Medulla oblongata (tissue), 1 donor: ENCODE results near the gene CDC42BPA.
"Not testable (repeated sequence)": the region's sequence is repeated elsewhere in the genome, so short reads cannot be mapped to it uniquely, and the experiment has no call there.

Experiments
- DNase-seq: peaks from one replicate; pipeline ENCODE4 v3.0.0-alpha.2; 2015; ENCODE audit errors: extremely low spot score

The CDC42BPA gene

DNA sequence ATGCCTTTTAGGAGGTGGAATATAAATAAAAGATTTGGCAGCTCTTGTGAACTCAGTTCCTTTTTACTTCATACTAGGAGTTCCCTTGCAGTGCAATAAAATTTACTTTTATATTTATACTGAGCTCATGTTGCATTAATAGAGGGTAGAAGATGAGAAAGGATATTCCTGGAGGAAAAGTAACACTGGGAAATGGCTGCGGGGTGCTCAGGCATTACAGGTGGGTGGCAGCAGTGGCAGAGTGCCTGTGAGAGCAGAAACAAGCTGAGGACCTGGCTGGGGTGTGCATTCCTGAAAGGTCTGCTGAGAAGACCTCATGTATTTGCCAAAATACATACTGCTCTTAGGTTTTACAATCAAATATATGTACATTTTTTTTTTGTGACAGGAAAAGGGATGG, 251.3 kb downstream of the CDC42BPA start:
- no peak for DNase-seq

DNA sequence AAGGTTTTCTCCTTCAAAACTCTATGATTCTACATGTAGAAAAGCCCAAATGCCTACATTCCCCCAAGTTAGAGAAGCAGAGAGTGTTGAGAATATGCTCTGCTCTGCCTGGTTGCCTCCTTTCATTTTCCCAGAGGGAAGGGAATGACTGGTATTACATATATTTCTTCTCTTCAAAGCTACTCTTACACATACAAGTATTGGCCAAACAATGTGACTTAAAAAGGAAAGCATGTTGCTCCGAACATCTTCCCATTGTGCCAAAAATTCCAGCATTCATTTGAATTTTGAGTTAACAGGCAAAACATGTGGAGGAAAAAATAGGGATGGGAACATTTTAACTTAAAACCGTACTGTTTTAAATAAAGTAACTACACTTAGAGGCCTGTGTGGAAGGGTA, 253.0 kb downstream of the CDC42BPA start:
- no peak for DNase-seq

- no peak for DNase-seq
Measured at GRCh38 chr1:227062306-227062705, 256.0 kb downstream of the CDC42BPA start.

GRCh38 chr1:227059076-227059475, 259.2 kb downstream of the CDC42BPA start:
- DNase-seq = no peak

- DNase-seq = no peak
Measured at GRCh38 chr1:227058321-227058751, 260.0 kb downstream of the CDC42BPA start.

DNA sequence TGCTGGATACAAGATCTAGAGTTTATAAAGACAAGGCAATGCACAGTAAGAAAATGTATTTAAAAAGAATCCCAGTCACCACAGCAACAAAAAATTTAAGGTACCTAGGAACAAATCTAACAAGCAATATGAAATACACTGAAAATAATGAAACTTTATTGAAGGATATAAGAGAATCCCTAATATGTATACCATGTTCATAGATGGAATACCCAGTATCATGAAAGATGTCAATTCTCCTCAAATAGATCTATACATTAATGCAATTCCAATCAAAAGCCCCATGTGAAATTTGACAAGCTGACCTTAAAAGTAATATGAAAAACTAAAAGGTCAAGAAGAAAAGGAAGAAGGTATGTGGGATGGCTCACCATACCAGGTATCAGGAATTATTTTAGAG, 269.0 kb downstream of the CDC42BPA start:
- DNase-seq = no peak

- DNase-seq = no peak
Measured at GRCh38 chr1:227043755-227044154, 274.5 kb downstream of the CDC42BPA start.

GRCh38 chr1:227042292-227042691, 276.0 kb downstream of the CDC42BPA start:
- DNase-seq = no peak

DNA sequence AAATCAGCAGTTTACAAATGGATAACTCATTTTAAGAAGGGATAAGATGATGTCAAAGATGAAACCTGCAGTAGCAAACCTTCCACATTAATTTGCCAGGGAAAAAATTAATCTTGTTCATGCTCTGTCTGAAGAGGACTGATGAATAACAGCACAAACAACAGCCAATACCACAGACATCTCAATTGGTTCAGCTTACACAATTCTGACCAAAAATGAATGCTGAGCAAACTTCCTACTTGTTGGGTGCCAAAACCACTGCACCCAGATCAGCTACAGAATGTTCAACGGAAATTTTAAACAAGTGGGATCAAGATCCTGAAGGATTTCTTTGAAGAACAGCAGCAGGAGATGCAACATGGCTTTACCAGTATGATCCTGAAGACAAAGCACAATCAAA, 279.9 kb downstream of the CDC42BPA start:
- DNase-seq = no peak

DNA sequence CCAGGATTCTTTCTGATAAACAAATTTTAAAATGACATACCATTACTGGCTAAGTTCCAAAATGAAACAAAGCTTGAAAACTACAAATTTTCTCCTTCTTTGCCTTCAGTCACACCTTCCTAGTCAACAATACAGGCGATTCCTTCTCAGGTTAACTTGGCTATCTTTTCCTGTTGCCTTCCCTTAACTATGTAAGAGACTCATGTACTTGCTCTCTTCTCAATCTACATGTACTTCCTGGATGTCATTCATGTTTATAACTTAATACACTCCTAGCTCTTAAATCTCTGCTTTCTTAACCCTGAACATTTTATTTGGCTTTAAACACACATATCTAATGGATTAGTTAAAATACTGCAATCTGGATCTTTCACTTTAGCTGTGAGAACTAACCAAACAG, 281.2 kb downstream of the CDC42BPA start:
- no peak for DNase-seq

DNA sequence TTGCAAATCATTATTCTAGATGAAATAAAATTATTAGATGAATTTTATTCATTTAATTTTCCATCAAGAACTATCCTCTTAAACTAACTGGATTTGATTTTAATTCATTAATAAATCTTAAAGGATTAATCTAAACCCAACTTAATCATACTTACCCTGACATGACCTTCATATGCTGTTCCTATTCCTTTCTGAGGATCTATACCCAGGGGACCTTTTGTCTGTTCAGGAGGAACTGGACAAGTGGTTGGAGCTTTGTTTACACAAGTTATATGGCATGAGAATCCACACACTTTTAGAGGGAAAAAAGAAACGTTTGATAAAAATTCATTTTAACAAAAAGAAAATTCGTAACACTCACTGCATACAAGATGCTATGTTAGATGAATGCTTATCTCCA, 283.0 kb downstream of the CDC42BPA start:
- no peak for DNase-seq

DNA sequence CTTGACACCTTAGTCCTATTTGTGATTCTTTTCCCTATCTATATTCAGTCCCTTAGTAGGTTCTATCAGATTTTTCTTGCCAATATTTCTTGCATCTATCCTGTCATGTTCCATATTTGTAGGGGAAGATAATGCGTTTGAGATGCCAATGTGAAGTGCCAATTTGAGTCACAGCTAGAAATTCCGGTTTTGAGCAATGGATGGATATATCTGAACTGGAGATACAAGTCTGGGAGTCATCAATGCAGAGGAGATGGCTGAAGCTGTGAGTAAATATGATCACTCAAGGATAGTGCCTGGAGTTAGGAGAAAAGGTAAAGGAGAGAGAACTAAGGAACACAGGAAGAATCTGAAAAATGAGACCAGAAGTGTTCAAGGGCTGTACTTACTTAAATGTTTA, 284.4 kb downstream of the CDC42BPA start:
- DNase-seq = no peak

DNA sequence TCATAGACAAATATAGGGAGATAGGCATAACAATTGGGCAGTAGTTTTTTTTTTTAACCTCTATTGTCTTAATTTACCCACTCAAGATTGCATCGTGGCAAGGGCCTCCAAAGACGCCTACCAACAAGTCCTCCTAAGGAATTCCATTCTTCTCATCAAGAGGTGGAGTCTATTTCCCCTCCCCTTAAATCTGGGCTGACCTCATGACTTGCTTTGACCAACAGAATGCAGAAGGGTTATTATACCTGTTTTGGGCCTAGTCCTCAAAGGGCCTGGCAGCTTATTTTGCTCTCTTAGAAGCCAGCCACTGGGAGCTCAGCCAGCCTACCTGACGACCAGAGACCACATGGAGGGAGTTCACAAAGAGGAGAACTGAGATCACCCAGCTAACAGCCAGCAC, 285.9 kb downstream of the CDC42BPA start:
- no peak for DNase-seq

DNA sequence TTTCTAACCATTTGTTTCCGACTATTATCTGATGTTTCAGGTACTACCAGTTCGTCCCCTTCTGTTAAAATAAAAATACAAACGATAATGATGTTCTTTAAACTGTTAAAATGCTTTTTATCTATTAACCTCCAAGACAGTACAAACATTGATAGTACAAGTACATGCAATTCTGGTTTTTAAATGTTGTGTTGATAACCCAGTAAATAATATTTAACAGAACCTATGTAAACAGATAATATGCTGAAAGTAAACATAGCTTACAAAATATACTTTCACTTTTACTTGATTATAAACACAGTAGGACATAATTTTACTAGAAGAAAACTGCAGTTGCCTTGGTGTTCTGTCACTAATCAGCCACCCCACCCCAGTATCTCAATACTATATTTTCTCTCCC, 301.3 kb downstream of the CDC42BPA start:
- no peak for DNase-seq

DNA sequence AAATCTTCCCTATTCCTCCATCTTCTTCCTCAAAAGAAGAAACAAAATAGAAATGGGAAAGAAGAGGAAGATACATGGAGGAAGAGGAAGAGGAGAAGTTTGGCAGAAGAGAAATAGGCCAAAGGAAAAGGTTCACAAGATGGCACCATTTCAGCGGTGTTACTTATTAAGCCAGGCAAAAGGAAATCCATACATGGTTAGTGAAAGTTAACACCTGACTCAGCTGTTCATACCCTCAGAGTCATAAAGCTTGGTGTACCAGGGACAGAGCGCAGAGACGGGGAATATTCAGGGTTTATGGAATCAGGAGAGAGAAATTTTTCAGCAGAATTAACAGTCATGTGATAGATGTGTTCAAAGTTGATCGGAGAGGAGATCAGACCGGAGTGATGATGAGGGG, 307.6 kb downstream of the CDC42BPA start:
- DNase-seq = no peak

- no peak for DNase-seq
Measured at GRCh38 chr1:227009937-227010336, 308.4 kb downstream of the CDC42BPA start.

DNA sequence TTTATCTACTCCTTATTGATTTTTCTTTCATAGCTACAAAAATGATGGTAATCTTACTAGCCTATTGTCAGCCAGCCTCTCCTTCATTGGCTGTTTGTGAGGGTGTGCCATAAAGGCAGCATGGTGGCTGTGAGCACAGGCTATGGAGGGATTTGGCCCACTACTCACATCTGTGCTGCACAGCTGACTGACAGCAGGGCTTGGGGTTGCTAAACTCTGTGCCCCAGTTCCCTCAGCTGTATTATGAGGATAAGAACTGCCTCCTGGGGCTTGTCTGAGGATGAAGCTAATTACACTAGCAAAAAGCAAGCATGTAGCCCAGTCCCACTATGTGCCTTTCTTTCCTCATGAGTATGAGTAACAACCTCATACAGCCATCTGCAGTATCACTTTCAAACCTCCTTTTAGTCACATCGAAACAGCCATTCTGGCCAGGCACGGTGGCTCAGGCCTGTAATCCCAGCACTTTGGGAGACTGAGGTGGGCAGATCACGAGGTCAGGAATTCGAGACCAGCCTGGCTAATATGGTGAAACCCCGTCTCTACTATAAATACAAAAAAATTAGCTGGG, 312.0 kb downstream of the CDC42BPA start:
- DNase-seq = no peak

- DNase-seq = no peak
Measured at GRCh38 chr1:227004796-227005195, 313.5 kb downstream of the CDC42BPA start.

DNA sequence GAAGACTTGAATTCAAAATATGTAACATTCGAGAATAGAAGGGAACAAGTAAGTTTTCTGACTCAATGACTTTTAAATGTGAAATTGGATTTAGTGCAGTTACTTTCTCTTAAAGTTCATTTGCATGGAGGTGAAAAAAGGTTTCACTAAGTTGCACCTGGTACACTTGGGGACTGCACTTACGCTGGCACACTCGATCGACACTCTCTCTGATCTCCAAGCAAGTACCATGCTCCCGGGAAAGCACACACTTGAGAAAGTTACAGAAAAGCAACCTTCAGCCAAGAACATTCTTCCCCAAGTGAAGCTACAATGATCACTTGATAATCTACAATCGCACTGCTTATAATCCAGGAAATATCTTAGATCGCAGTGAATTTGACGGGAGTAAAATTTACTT, 315.1 kb downstream of the CDC42BPA start:
- DNase-seq = no peak

DNA sequence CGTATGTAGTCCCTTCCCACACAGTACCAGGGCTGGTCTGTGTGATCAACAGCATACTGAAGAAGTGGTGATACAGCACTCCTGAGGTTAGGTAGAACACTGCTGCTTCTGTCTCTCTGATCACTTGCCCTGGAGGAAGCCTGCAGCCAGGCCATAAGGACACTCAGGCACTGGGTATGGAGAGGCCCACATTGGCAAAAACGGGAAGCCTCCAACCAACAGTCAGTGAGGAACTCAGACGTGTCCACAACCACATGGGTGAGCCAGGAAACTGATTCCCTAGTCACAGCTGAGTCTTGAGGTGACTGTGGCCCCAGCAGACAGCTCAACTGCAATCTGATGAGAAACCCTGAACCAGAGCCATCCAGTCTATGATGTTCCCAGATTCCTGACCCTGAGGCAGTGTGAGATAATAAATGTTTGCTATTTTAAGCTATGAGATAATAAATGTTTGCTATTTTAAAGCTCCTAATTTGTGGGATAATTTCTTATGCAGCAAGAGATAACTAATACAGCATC, 315.7 kb downstream of the CDC42BPA start:
- no peak for DNase-seq

DNA sequence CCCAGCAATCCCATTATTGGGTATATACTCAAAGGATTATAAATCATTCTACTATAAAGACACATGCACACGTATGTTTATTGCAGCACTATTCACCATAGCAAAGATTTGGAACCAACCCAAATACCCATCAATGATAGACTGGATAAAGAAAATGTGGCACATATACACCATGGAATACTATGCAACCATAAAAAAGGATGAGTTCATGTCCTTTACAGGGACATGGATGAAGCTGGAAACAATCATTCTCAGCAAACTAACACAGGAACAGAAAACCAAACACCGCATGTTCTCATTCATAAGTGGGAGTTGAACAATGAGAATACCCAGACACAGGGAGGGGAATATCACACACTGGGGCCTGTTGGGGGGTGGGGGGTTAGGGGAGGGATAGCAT, 318.7 kb downstream of the CDC42BPA start:
- not testable (repeated sequence) for DNase-seq

GRCh38 chr1:226995365-226996332, 322.6 kb downstream of the CDC42BPA start:
- no peak for DNase-seq
